HG03575 (cell line): Measurements from ENCODE around the gene GPD2.

Source experiments
- ATAC-seq: cut with Tn5 transposase; IDR thresholded peaks from one replicate; pipeline ENCODE4 v1.9.1; 2021; ENCODE audit not compliant: unreplicated experiment, insufficient number of reproducible peaks, low FRiP score; ENCODE audit errors: extremely low read depth

The GPD2 gene

GRCh38 chr2:156562124-156562523 lies 125.9 kb downstream of the GPD2 start:
- no peak for ATAC-seq

DNA sequence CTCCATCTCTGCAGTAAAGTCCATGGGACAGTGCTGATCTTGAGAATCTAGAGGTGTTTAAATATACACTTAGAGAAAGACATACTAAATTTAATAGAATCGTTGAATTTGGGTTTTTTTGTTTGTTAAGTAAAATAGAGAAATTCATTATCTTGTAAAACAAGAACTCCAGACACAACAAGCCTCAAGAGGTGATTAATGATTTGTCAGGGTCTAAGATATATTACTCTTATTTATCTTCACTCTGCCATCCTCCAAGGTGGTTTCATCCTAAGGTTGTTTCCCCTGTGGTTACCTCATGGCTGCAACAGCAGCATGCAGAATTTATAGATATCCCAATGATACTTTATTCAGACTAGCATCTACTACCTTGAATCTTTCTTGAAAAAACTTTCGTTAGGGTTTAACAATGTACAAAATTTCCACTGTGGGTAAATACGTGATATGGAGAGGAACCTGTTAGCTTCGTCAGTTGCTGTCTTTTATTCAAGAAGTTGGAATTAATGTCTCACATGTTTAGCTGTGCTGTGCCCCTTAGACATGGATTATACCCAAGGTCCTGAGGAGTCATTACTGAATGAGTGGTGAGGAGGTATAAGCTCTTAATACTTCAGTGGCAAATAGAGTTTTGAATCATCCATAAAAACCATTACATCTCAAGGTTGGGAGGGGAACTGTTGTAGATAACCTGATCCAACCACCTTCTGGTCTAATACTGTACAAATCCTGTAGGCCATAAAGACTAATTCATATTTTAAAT lies 128.0 kb downstream of the GPD2 start:
- ATAC-seq, result no peak

DNA sequence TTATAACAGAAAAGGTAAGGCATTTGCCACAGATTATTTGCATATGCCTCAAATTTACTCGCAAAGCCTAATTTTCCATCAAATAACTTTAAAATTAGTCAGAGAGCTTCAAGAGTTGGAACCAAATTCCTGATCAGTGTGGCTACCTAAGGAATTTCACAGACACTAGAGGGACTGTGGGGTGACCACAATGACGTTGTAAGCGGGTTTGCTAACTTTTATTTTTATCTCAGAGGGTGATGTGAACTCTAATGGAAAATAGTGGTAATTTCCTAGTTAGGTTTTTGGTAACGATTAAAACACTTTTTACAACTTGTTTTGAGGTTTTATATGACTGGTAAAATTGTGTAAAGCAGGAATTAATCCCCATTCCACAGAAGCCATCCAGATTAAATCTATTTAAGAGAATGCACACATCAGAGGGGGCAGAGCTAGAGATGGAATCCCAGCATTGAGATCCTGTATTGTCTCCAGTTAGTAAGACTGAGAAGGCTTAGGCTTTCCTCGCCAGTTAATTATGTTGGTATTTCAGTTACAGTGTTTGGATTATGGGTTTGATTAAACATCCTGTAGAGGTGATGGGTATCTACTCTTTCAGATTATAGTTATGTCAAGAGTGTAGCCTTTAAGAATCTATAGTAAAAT lies 129.0 kb downstream of the GPD2 start:
- no peak for ATAC-seq

GRCh38 chr2:156573710-156574109 lies 137.5 kb downstream of the GPD2 start:
- ATAC-seq, result no peak

- ATAC-seq, result no peak
Observed at GRCh38 chr2:156574112-156574511, 137.9 kb downstream of the GPD2 start.

GRCh38 chr2:156576005-156576404 lies 139.8 kb downstream of the GPD2 start:
- no peak for ATAC-seq

GRCh38 chr2:156580501-156580900 lies 144.3 kb downstream of the GPD2 start:
- ATAC-seq, result no peak

GRCh38 chr2:156581280-156581679 lies 145.1 kb downstream of the GPD2 start:
- ATAC-seq, result no peak

- ATAC-seq, result no peak
Observed at GRCh38 chr2:156585457-156585856, 149.3 kb downstream of the GPD2 start.

DNA sequence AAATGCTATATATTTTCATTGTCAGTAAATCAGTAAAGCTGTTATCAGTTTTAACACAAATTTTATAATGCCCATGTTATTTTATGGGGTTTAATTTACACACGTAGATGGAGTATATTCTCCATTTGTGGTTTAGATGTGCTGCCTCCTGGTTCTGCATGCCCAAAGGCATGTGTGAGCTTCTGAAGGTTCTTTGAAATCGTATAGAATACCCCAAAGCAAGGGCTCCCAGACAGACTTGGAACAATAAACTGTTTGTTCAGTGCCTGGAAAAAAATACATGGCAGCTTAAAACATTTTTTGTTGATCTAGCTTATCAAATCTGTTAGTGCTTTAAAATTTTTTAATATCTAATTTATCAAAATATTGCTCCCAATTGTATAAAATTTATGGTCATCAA lies 150.4 kb downstream of the GPD2 start:
- ATAC-seq, result no peak

DNA sequence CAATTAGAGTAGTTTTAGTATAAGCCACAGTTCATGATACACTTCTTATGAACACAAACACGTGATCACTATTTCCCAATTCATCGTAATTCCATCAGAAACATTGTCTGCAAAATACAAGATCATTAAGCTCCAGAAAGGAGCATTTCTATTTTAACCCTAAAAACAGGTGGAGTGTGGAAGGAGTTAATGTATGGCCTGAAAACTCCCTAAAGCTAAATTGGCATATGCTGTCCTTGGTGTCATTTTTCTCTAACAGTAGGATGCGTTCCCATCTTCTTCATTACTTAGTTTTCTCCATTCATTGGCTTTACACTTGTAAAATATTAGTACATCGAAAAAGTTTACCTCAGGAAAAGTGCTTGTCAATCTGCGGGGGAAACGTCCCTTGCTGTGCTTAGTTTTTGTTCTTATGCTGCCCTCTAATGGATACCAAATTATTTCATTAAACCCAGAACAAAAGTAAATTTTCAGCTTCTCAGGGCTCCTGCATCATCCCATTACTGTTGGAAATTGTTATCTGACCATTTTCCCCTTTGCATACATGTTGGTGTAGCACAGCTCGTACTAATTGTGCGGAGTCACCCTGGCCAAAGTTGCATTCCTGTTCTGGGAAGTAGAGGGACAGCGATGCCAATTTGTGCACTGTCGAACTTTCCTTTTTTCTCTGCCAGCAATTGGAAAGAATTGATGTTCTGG lies 153.4 kb downstream of the GPD2 start:
- ATAC-seq, result no peak

DNA sequence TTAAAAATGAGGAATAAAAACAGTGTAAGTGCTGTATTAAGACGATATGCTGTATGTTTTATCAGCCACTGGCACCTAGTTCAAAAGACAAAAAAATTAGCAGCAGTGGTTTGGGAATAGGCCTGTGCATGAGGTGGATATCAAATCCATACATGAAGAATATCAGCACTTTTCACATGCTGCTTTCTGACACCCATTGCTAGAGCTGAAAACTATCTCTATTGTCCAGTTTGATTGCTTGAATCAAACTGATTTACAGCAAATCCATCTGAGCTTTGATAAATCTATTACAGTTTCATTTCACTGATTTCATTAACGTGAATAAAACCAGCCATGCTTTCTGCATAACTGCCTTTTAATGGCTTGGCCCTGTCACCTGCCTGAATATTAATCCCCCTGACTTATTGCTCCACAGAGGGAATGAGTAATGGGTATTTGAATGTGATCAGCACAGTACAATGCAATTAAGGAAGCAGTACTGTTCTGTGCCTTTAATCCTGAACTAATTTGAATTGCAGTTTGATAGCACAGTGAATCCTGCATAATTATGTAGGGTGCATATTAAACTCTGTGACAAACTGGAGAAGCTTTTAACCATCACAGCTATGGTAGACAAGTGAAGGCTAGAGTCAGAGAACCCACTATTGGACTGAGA lies 154.0 kb downstream of the GPD2 start:
- no peak for ATAC-seq

DNA sequence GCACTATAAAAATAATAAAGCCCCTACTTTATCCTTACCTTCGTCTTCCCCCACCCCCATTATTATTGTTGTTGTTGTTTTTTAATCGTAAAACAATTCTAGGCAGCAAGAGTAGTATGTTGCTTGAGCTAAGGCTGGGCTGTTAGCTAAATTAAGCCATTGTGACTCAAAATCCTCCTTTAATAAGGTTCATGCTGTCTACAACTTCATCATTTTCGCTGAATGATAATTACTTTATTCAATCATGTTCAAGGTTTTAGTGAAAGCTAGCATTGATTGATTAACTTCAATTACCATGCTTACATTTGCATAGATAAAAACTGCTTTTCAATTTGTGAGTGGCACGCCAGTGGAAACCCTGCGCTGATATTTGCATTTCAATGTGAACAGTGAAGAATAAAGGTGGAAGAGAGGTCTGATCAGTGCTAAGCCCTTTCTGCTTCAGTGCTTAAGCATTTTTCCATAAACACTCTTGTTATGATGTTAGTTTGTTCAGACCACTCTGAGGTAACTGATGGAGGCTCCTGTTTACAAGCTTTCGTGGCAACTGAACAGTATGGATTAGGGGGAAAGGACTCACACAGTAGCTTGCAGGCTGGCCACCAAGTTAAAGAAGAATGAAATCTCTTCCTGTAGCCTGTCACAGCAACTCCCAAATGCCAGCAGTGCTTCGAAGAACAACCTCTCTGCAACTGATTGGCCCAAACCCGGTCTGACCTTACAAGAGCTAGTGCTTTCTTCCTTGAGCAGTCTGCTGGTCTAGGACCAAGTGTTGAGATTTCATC lies 156.8 kb downstream of the GPD2 start:
- no peak for ATAC-seq

DNA sequence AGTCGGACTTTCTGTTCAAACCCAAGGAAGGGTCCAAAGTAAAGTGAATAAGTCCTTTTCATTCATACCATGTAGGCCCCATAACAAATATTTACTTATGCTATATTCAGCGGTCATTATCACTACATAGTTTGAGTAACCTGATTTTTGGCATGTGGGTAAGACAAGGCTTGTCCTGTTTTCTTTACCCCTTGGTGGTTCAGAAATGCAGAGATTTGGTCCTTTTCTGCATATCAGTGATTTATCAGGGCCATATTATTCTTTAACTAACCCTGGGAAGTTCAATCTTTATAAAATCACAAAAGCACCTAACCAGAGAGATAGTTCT lies 157.4 kb downstream of the GPD2 start:
- no peak for ATAC-seq

DNA sequence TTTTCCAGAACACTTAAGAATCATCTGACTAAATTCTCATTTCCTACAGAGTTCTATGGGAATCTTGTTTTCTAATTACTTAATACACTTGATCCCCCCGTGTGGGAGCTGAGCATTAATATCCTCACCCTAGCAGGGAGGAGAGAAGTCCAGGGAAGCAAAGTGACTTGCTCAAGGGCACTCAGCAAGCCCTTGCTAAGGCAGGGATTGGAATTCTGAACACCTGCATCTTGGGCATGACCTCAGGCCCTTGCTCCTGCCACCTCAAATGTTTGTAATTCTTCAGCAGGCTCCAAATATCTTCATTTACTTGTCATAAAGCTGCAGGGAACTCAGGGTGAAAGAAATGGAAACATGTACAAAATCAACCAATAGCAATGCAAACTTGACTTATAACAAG lies 162.4 kb downstream of the GPD2 start:
- no peak for ATAC-seq

DNA sequence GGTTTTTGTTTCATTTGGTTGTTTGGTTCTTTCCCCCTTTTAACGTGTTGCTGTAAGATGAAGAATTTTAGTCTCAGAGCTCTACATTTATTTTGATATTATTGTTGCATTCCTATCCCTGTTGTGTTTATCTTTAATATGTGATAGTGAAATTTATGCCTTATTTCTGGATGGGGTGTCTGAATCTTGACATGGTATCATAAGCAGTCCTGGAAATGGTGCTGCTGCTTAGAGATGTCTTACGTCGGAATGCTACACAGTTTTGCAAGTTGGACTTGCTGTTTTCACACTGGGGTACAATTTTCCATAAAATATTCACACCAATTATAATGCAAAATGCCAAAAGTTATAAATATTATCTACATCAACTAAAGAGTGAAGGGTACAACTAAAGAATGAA lies 164.0 kb downstream of the GPD2 start:
- ATAC-seq, result no peak

- no peak for ATAC-seq
Observed at GRCh38 chr2:156601855-156602551, 165.8 kb downstream of the GPD2 start.

DNA sequence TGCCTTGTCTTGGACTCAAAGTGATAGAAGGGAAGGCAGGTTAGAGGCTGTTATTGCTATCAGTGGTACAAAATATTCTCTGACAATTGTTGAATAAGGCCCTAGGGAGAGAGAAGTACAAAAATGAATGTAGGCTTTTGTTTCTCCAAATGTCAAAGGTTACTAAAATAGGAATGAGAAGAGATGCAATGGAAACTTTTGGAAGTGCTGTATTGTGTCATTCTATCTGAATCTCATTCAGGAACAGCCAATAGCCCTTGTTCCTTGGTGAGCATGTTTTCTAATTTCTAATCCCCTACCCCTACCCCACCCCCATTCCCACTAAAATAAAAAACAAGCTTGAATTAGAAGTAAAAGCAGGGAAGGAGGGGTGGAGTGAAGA lies 166.4 kb downstream of the GPD2 start:
- no peak for ATAC-seq
